CD4-positive, alpha-beta T cell treated with Interleukin-6 for 4 hours (primary cell): ENCODE data around the gene ANKRD13B.
"Not testable (repeated sequence)": the region's sequence is repeated elsewhere in the genome, so short reads cannot be mapped to it uniquely, and the experiment has no call there.

Experiments used
- DNase-seq: peaks from one replicate; pipeline ENCODE4 v3.0.0-alpha.2; 2020; ENCODE audit warnings: mixed read lengths

Gene ANKRD13B

DNA sequence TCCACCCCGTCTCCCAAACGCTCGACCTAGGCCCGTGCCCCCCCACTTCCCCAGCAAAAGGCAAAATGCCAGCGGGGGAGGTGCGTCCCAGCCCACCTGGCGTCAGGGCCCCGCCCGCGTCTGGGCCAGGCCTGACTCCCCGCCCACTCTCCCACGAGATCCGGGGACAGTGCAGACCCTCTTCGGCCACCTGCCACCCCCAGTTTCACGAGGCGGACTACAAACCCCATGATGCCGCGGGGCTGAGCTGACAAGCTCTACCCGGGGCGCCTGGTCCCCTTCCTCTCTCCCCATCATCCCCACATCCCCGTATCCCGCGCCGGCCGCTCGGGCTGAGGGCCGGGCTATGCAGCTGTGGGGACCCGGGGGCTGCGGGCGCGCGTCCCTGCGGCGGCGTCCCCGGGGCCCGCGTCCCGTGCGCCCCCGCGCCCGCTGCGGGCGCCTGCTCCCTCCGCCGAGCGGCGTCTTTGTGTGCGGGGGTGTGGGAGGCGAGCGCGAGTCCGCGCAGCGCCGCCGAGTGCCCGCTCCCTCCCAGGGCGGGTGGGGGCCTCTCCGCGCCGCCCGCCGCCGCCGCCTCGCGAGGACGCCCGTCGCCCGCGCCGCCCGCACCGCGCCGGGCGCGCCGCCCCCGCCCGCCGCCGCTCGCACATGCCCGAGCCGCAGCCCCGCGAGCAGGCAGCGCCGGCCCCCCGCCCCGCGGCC lies at the start of gene ANKRD13B:
TSS of gene ANKRD13B (plus strand) at position 283 of the 702 bp plus-strand sequence. CDS start 490 bp downstream, outside the sequence.
- peak; percentile 54 for DNase-seq

- no peak for DNase-seq
These were observed 48.9 kb upstream of the ANKRD13B start for GRCh38 chr17:29544066-29544465.

DNA sequence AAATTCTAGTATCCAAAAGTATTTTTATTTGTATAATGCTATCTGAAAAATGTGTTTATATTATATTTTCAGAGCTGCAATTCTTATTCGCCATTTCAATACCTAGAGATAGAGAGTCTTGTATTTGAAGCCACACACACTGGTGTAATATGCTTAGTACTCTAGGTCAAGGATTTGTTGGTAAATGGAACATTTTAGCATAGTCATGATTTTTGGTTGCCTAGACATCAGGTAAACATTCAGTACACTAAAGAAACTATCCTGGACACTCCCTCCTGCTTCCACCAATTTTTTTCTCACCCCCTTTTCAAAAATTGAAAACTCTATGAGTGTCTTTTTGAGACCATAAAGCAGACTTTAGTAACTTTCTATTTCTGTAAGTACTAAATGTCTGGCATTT lies 46.8 kb upstream of the ANKRD13B start:
- no peak for DNase-seq

DNA sequence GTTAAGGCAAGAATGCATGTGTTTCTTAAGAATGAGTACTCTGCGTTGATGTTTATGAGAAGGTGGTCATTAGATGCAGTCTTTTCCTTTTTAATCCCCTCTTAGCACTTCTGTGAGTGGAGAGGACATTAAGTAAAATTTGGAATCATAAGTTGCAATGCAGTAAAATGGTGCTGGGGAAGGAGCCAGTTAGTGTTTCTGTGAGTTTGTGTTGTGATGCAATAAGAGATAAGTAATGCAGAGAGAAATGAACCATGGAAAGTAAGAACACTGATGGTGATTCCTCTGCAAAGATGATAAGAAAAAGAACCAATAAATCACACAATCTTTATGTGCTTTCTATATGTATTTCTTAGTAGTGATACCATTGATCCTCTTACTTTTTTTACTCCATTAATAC lies 46.1 kb upstream of the ANKRD13B start:
- no peak for DNase-seq

DNA sequence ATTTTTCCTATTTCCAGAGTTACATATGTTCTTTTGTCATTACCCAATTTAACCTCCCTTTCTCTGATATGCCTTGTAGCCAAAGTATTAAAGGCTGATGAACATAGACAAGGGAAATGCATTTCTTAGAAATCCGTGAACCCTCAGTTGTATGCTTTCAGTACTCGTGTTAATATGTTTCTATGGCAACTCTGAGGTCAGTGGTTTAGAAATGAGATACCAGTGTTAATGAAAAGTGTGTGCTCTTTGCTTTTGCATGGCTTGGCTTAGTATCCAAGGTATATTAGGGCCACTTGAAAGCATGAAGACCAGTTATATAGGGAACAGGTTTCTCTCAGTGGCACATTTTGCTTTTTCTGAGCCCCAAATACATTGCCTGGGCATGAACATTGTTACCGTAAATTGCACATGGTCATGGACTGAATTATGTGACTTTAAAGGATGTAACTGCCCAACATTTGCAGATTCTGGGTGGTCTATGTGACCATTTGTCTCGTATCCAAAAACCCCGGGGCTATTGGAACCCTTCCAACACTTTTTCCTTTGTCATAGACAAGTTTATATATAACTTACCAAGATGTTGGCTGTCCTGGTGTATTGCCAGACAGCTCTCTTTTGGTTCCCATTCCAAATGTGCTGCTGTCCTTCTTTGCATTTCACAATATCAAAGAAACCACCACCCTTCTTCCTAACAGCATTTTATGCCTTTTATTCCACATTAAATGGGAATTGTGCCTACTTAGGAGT lies 43.6 kb upstream of the ANKRD13B start:
- DNase-seq = no peak

DNA sequence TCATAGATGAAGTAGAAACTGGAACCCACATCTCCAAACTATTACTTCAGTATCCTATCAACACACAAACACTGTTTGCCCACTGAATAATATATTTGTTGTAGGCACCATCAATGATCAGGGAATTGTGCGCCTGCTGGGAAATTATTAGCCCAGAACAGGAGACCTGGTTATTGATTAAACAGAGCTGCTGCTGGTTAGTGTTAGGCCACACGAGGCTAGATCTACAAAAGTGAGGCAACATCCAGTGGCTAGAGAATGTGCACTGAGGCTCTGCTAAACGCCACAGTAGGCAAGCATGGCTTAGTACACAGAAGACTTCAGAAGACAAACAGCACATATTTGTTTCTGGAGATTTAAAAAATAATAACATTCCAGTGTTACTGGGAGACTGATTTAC lies 37.1 kb upstream of the ANKRD13B start:
- no peak for DNase-seq

DNA sequence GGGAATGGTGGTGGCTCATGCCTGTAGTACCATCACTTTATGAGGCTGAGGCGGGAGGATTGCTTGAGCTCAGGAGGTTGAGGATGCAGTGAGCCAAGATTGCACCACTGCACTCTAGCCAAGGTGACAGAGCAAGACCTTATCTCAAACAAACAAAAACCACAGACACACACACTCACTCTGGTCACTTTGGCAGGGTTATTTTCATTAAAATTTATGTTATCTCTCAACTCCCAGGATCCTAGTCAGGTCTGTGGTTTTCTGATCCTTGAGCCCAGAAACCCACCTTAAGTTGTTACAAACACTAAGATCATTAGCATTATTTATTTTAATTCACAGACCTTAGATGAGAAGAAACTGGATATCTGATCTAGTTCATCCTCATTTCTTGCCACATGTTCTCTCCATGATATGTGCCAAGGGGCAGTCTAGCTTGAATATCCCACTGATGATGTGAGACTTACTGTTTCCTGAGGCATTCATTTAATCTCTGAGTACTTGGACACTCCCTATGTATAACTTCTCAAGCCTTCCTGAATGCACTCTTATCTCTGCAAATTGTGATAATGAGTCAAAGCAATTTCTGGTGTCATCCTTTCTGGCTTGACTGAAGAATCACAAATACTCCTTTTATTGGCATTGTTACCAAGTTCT lies 35.7 kb upstream of the ANKRD13B start:
- DNase-seq = no peak

DNA sequence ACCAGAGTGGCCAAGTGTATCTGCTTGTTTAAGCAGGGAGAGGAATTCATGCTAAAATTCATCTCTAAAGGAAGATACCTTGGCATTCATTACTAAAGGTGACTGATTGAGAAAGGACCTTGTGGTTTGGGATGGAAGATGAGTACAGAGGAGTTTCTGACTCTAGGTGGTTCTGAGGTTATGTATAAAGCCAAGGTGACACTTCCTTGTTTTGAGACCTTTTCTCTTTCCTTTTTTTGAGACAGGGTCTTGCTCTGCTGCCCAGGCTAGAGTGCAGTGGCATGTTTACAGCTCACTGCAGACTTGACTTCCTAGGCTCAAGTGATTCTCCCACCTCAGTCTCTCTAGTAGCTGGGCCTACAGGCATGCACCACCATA lies 35.2 kb upstream of the ANKRD13B start:
- DNase-seq = no peak

GRCh38 chr17:29558139-29558538 lies 34.8 kb upstream of the ANKRD13B start:
- not testable (repeated sequence) for DNase-seq

GRCh38 chr17:29559640-29560039 lies 33.3 kb upstream of the ANKRD13B start:
- no peak for DNase-seq

GRCh38 chr17:29560316-29560715 lies 32.6 kb upstream of the ANKRD13B start:
- DNase-seq = no peak

- peak; percentile 20 for DNase-seq
These were observed 31.1 kb upstream of the ANKRD13B start for GRCh38 chr17:29561554-29562517.

DNA sequence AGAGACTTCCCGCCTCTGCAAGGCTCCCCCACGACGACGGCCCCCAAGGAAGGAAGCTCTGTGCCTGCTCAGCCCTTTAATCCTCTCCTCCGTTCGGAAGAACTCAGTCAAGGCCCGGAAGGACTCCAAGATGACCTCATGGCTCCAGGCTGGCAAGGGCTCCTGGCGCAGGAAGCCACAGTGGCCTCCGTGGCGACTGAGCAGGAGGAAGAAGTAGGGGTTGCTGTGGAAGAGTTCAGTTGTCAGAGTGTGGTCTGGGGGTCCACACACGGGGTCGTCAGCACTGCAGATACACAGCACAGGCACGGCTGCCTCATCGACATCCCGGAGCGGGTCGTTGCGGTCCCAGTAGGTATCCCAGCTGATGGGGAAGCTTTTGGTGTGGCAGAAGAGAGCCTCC lies 30.3 kb upstream of the ANKRD13B start:
- DNase-seq = no peak

DNA sequence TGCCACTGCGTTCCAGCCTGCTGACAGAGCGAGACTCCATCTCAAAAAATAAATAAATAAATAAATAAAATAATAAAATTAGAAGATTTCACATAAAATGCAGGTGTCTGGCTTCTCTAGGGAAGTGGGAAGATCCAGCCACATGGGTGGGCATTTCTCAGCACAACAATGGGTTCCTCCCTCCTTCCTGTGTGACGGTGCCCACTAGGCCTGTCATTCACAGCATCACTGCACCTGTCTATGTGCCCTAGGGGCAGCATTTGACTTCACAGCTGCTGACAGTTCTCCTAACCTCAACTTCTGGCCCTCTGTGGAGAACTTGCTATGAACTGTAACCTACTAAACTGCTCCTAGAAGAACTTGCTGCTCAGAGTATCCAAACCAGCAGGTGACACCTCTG lies 29.1 kb upstream of the ANKRD13B start:
- no peak for DNase-seq

GRCh38 chr17:29565643-29566472 lies 27.1 kb upstream of the ANKRD13B start:
- peak; percentile 73 for DNase-seq

GRCh38 chr17:29566473-29567303 lies 26.2 kb upstream of the ANKRD13B start, which contains the start of gene ABHD15:
Gene ABHD15, minus strand, starts transcription at chr17:29567037. Its CDS starts 71 bp downstream, at chr17:29566966.
- peak; percentile 61 for DNase-seq

- no peak for DNase-seq
These were observed 25.7 kb upstream of the ANKRD13B start for GRCh38 chr17:29567304-29567553.

DNA sequence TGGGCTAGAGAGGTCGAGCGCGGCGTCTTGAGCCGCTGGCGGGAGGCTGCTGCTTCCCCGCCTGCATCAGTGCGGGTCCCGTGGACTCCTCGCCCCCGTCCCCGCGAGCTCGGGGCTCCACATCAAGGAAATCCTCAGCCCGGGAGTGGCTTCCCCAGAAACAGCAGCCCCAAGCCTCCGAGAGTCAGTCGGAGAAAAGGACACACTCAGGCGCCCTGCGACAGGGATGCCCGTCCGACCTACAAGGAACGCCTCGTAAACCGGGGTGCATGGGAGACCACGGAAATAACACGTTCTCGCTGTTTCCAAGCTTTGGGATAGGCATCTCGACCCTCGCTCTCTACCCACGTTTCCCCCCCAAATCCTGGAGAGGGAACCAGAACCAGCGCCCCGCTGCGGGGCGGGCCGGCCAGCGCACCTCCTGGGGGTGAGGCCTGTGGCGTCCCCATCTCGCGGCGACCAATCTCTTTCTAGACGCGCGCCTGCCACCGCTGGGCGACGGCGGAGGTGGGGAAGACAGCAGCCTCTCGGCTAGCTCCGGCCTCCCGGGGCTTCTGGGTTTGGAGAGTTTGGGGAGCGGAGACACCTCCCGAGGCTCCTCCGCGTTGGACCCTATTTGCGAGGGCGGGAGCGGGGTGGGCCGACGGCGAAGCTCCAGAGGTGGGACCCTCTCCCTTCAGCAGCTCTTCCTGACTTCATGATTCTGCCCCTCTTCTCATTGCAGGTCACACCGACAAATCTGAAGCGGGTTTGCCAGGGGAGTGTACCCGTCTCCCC lies 25.2 kb upstream of the ANKRD13B start:
- DNase-seq = peak; percentile 82

DNA sequence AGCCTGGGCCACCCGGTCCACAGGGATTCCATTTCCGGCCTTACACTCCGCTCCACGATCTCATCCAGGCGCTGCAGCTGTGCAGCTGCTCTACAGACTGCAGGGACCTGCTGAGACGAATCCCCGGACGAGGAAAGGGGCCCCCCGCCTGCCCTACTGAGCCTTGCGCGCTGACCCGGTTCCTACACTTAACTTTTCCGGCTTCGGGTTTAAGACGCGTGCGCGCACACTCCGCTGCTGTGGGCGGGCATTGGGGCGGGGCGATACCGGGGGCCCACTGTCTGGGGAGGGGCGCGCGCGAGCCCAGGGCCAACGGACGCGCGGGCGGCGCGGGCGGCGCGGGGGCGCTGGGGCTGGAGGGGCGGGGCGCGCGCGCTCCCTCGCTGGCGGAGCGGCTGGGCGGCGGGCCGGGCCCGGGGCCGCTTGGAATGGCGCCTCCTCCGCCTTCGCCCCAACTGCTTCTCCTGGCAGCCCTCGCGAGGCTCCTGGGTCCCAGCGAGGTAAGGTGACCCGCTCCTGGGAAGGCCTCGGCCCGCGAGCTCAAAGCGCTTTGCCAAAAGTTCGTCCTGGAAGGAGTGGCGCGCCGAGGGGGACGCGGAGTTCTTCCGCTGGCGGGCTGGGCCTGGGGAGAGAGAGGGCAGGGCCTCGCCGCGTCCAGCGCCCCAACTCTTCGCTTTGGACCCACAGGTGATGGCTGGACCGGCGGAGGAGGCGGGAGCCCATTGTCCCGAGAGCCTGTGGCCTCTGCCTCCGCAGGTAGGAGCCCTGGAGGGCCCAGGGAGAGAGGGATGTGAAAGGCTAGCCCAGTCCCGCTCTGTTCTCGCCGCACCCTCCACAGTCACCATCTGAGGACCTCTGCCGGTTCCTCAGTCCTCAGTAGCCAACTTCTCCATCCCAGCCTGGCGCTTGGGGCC lies 24.3 kb upstream of the ANKRD13B start, which contains the start of gene TP53I13:
TSS of gene TP53I13 (plus strand) at position 371 of the 914 bp plus-strand sequence. CDS start at position 429, 58 bp downstream.
- peak; percentile 97 for DNase-seq
